Right lobe of liver (tissue), 6 donors: ENCODE results near the gene DAPK2. TPM values are rescaled to one million over a fixed set of nuclear protein-coding genes. Genes with fewer than 3 reads are reported as not detected.
A peak's percentile ranks its signal among the peaks of the same experiment; 100 is the strongest.

ENCODE experiments used
- ATAC-seq, 4 donors: fragments of 200-7000 bp; cut with Tn5 transposase; one replicate each; pipeline ENCODE4 v1.9.1; 2020; ENCODE audit warnings: mild to moderate bottlenecking in 4 of 4, moderate library complexity in 4 of 4
- DNase-seq, 3 donors: peaks; one replicate each; pipeline ENCODE4 v3.0.0-alpha.2; 2020
- H3K27ac ChIP-seq, 3 donors: fragments of 200-600 bp; one replicate each; pipeline ENCODE4 v1.8.0; 2022
- H3K27me3 ChIP-seq, 2 donors: fragments of 200-600 bp; one replicate each; pipeline ENCODE4 v1.8.0; 2022
- H3K36me3 ChIP-seq, 4 donors: fragments of 200-600 bp; sonication (generic) in 1 of 4; one replicate each; pipeline versions ENCODE4 v1.5.1 to v1.8.0; 2017 to 2022; ENCODE audit warnings: control low read depth in 1 of 4
- H3K4me1 ChIP-seq, 4 donors: fragments of 200-600 bp; sonication (generic) in 1 of 4; one replicate each; pipeline versions ENCODE4 v1.5.1 to v1.8.0; 2017 to 2022; ENCODE audit warnings: control low read depth in 1 of 4
- H3K4me3 ChIP-seq, 3 donors: fragments of 200-600 bp; one replicate each; pipeline ENCODE4 v1.8.0; 2022
- H3K9me3 ChIP-seq, 4 donors: fragments of 200-600 bp; sonication (generic) in 1 of 4; one replicate each; pipeline versions ENCODE4 v1.5.1 to v1.8.0; 2017 to 2022; ENCODE audit warnings: control low read depth in 1 of 4
- CTCF ChIP-seq, 4 donors: fragments of 200-600 bp in 3 of 4; fragments of 450-650 bp in 1 of 4; IDR thresholded peaks; one replicate each; pipeline versions ENCODE4 v1.5.1 to v1.8.0; 2016 to 2022; ENCODE audit warnings: antibody characterized with exemption in 4 of 4, mild to moderate bottlenecking in 2 of 4
- POLR2A ChIP-seq: fragments of 450-650 bp; IDR thresholded peaks from one replicate; pipeline ENCODE4 v1.6.1; 2017; ENCODE audit warnings: antibody characterized with exemption, mild to moderate bottlenecking
- WGBS: methylation state at CpG from one replicate; pipeline ENCODE4 v1.1.6; 2018; ENCODE audit warnings: low coverage, low lambda C conversion rate; ENCODE audit not compliant: insufficient coverage; ENCODE audit errors: missing lambda C conversion rate; 5-methylcytosine and 5-hydroxymethylcytosine counted together
- intact Hi-C, 2 donors: fragments of 100-400 bp; cut with DNase I; formaldehyde crosslinking; loops; one replicate each; pipeline versions ENCODE4 v1.11.2 to v1.14.1; 2022
- total RNA-seq, 6 experiments: library from RNA; depleted of rRNA in 2 of 6; stranded (reverse); fragments of >200 nt in 2 of 6; fragmentation: NEBNext Ultra II Directional in 3 of 6; extraction: Animal tissue kit (Norgen Biotek cat#: 25700) in 3 of 6; gene quantifications; one replicate each; pipeline versions ENCODE4 v1.1.0 to v1.2.4, GENCODE V29; 2016 to 2023
- donor health status: DM: no; HTN: yes; CAD: no.
- donor health status: DM: no; HTN: no; CAD: no.
- donor health status: DM: no; HTN: no; CAD: no.
- donor health status: DM: no; HTN: yes; CAD: no.
- donor health status: DM: no; HTN: yes; CAD: no.

The DAPK2 gene
- total RNA-seq, 6 experiments from 2014 or later, result 1.5 to 11.5 (median 4.7) TPM

GRCh38 chr15:63977119-63977518 lies 69.2 kb downstream of the DAPK2 start:
- H3K4me1 ChIP-seq, result peaks cover 0 to 9% (median 3%) of the 10 kb centered on the region in 4 donors
- intact Hi-C loops, result no loop called here
- no peak overlapping the region for H3K27ac ChIP-seq
- H3K27me3 ChIP-seq, result no peaks in the 10 kb centered on the region
- no peaks in the 10 kb centered on the region for H3K9me3 ChIP-seq
- H3K36me3 ChIP-seq, result no peaks in the 10 kb centered on the region
- ATAC-seq (no peak), DNase-seq (peak in 1 of 3 donors; percentile 30)
- 100% methylated on average over 1 of the region's 2 CpGs for WGBS
- H3K4me3 ChIP-seq, result no peak overlapping the region
- TF ChIP-seq CTCF (IDR thresholded peaks at IDR 0.05), result no peak
- no peak for TF ChIP-seq POLR2A

DNA sequence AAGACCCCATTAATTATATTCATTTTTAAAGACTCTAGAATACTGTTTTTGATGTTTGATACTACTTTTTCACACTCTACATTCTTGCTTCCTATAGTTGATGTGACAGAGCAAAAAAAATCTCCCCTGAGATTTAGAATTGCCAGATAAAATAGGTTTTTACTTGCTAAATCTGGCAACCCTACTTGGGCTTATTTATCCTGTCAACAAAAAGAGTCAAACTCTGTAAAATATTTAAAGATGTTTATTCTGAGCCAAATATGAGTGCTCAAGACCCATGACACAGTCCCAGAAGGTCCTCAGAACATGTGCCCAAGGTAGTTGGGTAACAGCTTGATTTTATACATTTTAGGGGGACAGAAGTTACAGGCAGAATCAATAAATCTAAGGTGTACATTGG lies 72.3 kb downstream of the DAPK2 start:
- H3K4me1 ChIP-seq, result peaks cover 0 to 29% (median 12%) of the 10 kb centered on the region in 4 donors
- peak overlapping the region in 2 of 3 donors; percentile 20 to 52 for H3K27ac ChIP-seq

DNA sequence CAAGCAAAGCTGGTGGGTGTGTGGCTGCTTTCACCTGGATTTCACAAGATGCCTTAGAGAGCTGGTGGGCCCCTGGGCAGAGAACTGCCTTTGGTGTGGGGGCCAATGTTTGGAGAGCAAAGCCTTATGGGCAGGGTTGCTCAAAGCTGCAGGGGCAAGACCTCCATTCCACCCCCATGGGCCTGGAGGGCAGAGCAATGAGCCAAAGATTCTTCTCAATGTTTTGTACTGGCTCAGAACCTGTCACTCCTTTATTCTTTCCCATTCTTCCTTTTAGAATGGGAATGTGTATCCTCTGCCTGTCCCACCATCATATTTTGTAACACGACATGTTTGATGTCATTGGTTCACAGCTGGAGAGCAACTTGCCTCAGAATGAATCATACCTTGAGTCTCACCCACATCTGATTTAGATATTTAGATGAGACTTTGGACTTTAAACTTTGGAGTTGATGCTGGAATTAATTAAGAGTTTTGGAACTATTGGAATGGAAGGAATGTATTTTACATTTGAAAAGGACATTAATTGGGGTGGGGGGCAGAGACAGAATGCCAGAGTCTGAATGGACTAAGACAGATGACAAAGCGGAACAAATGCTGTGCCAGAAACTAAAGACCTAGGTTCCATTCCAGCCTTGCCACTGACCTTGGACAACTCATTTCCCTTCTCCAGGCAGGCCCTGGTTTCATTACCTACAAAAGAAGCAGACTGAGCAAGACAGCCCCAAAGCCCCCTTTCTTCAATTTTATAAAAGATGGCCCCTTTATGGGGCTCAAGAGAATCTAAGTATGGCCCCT lies 72.9 kb downstream of the DAPK2 start:
- DNase-seq (peak in 1 of 3 donors; percentile 29), ATAC-seq (peak in 1 of 4 donors; percentile 45)
- TF ChIP-seq CTCF (IDR thresholded peaks at IDR 0.05) (no peak), POLR2A (no peak)
- no peaks in the 10 kb centered on the region for H3K9me3 ChIP-seq
- WGBS, result 77% methylated on average over 1 of the region's 2 CpGs
- no peaks in the 10 kb centered on the region for H3K27me3 ChIP-seq
- no peaks in the 10 kb centered on the region for H3K36me3 ChIP-seq
- intact Hi-C loops, result no loop called here
- peak overlapping the region in 1 of 3 donors; percentile 2 for H3K4me3 ChIP-seq
- peak overlapping the region in 2 of 3 donors; percentile 20 to 52 for H3K27ac ChIP-seq
- H3K4me1 ChIP-seq, result peaks cover 0 to 29% (median 12%) of the 10 kb centered on the region in 4 donors

More for the DNA sequence above, 72.3 kb downstream of the DAPK2 start:
- no peaks in the 10 kb centered on the region for H3K36me3 ChIP-seq
- DNase-seq, result no peak
- ATAC-seq, result no peak
- no peaks in the 10 kb centered on the region for H3K27me3 ChIP-seq
- intact Hi-C loops, result no loop called here
- no peak for TF ChIP-seq POLR2A
- TF ChIP-seq CTCF (IDR thresholded peaks at IDR 0.05), result no peak
- no peaks in the 10 kb centered on the region for H3K9me3 ChIP-seq
- peak overlapping the region in 1 of 3 donors; percentile 2 for H3K4me3 ChIP-seq

DNA sequence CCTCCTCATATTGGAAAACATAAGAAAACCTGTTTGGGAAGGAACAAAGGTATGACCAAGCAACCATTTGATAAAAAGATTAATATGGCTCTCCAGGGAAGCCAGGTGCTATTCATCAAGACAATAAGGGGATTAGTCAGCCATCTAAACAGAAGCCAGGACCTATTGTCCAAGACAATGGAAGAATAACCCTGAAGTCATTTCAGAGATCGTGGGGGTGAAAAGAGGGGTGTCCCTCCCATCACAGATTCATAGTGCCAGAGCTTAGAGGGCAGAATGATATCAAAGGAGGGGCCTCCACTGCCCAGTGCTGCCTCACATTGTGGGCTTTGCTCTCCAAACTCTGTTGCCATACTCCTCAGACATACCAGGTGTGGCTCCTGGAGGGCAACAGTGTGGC lies 73.5 kb downstream of the DAPK2 start:
- no peak overlapping the region for H3K27ac ChIP-seq

More for the DNA sequence above, 73.5 kb downstream of the DAPK2 start:
- DNase-seq (no peak), ATAC-seq (no peak)
- H3K4me3 ChIP-seq, result no peak overlapping the region
- H3K4me1 ChIP-seq, result peaks cover 0 to 29% (median 12%) of the 10 kb centered on the region in 4 donors
- no peaks in the 10 kb centered on the region for H3K9me3 ChIP-seq
- H3K36me3 ChIP-seq, result no peaks in the 10 kb centered on the region
- no CpG with 5 or more reads among the region's 1 CpG for WGBS
- intact Hi-C loops, result no loop called here
- TF ChIP-seq POLR2A (no peak), CTCF (IDR thresholded peaks at IDR 0.05) (no peak)
- H3K27me3 ChIP-seq, result no peaks in the 10 kb centered on the region
